ENCODE measurements around the gene PLS3.

The PLS3 gene

GRCh38 chrX:115693476-115693875 lies 132.5 kb downstream of the PLS3 start:
- no peak for TF ChIP-seq CTCF (IDR thresholded peaks at IDR 0.05; ENCODE audit: low read depth, low read length, missing control alignments)
- DNase-seq (ENCODE audit: low read depth) = no peak
- H3K4me3 ChIP-seq (ENCODE audit: low read depth, low read length) = no peak overlapping the region
- in situ Hi-C loops (cut with HindIII; ENCODE audit: low sequenced_read_pairs) = no loop called here

GRCh38 chrX:115694028-115694427 lies 133.1 kb downstream of the PLS3 start:
- DNase-seq (ENCODE audit: low read depth) = no peak
- H3K4me3 ChIP-seq (ENCODE audit: low read depth, low read length) = no peak overlapping the region
- TF ChIP-seq CTCF (IDR thresholded peaks at IDR 0.05; ENCODE audit: low read depth, low read length, missing control alignments) = no peak
- in situ Hi-C loops (cut with HindIII; ENCODE audit: low sequenced_read_pairs) = no loop called here

GRCh38 chrX:115696039-115696438 lies 135.1 kb downstream of the PLS3 start:
- in situ Hi-C loops (cut with HindIII; ENCODE audit: low sequenced_read_pairs) = no loop called here
- no peak overlapping the region for H3K4me3 ChIP-seq (ENCODE audit: low read depth, low read length)
- DNase-seq (ENCODE audit: low read depth) = no peak
- no peak for TF ChIP-seq CTCF (IDR thresholded peaks at IDR 0.05; ENCODE audit: low read depth, low read length, missing control alignments)

GRCh38 chrX:115696939-115697338 lies 136.0 kb downstream of the PLS3 start:
- in situ Hi-C loops (cut with HindIII; ENCODE audit: low sequenced_read_pairs) = no loop called here
- no peak for DNase-seq (ENCODE audit: low read depth)
- no peak overlapping the region for H3K4me3 ChIP-seq (ENCODE audit: low read depth, low read length)
- TF ChIP-seq CTCF (IDR thresholded peaks at IDR 0.05; ENCODE audit: low read depth, low read length, missing control alignments) = no peak

GRCh38 chrX:115697806-115698205 lies 136.8 kb downstream of the PLS3 start:
- no peak for TF ChIP-seq CTCF (IDR thresholded peaks at IDR 0.05; ENCODE audit: low read depth, low read length, missing control alignments)
- H3K4me3 ChIP-seq (ENCODE audit: low read depth, low read length) = no peak overlapping the region
- DNase-seq (ENCODE audit: low read depth) = no peak
- in situ Hi-C loops (cut with HindIII; ENCODE audit: low sequenced_read_pairs) = no loop called here

Measured in astrocyte of the cerebellum (primary cell).